ACC112 (cell line): Measurements from ENCODE around the gene ACACA.
"Not testable (repeated sequence)": the region's sequence is repeated elsewhere in the genome, so short reads cannot be mapped to it uniquely, and the experiment has no call there.

Experiments used
- H2AFZ ChIP-seq: fragments of 200-600 bp; sonication (generic); one replicate; pipeline ENCODE4 v1.6.0; 2017; ENCODE audit warnings: antibody characterized with exemption, low read length; ENCODE audit not compliant: unreplicated experiment
- H3K27ac ChIP-seq: fragments of 200-600 bp; sonication (generic); 2 replicates; pipeline ENCODE4 v1.5.1; 2014; ENCODE audit warnings: low read depth, mild to moderate bottlenecking, antibody characterized with exemption, low read length, moderate library complexity
- H3K27me3 ChIP-seq: fragments of 200-600 bp; sonication (generic); 2 replicates; pipeline ENCODE4 v1.6.1; 2014; ENCODE audit warnings: mild to moderate bottlenecking, antibody characterized with exemption, low read length, moderate library complexity, mixed read lengths; ENCODE audit not compliant: insufficient read depth
- H3K36me3 ChIP-seq: fragments of 200-600 bp; sonication (generic); 2 replicates; pipeline ENCODE4 v1.6.1; 2016; ENCODE audit warnings: mild to moderate bottlenecking, antibody characterized with exemption, low read length, moderate library complexity, mixed read lengths; ENCODE audit not compliant: insufficient read depth
- H3K4me1 ChIP-seq: fragments of 200-600 bp; sonication (generic); one replicate; pipeline ENCODE4 v1.6.1; 2016; ENCODE audit warnings: low read length, mixed read lengths; ENCODE audit not compliant: insufficient read depth, unreplicated experiment, control insufficient read depth
- H3K4me3 ChIP-seq: fragments of 200-600 bp; sonication (generic); 2 replicates; pipeline ENCODE4 v1.5.1; 2014; ENCODE audit warnings: mild to moderate bottlenecking, low read depth, low read length
- H3K79me2 ChIP-seq: fragments of 200-600 bp; sonication (generic); one replicate; pipeline ENCODE4 v1.6.0; 2016; ENCODE audit warnings: low read length; ENCODE audit not compliant: control insufficient read depth, unreplicated experiment, insufficient read depth

Gene ACACA

GRCh38 chr17:37162800-37163199 lies 243.8 kb downstream of the ACACA start:
- peaks cover 17% of the 10 kb centered on the region for H3K36me3 ChIP-seq
- H3K27ac ChIP-seq = no peak overlapping the region
- H3K27me3 ChIP-seq = no peaks in the 10 kb centered on the region
- peaks cover 9% of the 10 kb centered on the region for H3K4me1 ChIP-seq
- no peaks in the 10 kb centered on the region for H3K79me2 ChIP-seq
- no peak overlapping the region for H2AFZ ChIP-seq
- H3K4me3 ChIP-seq = no peak overlapping the region

DNA sequence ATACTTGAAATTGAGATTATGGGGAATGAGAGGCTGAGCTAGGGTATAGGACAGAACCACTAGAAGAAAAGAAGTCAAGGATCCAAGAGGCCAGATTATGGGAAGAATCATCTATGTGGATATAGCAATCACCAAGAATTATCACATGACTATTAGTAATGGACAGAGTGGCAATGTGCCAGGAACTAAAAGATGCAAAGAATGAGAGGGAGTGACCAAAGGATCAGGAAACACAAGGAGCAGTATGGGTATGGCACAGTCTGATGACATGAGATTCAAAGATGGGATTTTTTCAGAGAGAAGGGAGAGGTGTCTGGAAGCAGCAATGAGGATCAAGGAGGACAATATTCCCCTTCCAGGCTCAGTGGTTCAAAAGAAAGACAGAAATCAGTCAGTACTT lies 245.7 kb downstream of the ACACA start:
- H3K27me3 ChIP-seq = no peaks in the 10 kb centered on the region
- H3K27ac ChIP-seq = peak overlapping the region; percentile 25; the same call in 1 of the 2 replicates
- H3K79me2 ChIP-seq = no peaks in the 10 kb centered on the region
- H2AFZ ChIP-seq = no peak overlapping the region
- H3K4me1 ChIP-seq = peaks cover 9% of the 10 kb centered on the region
- H3K4me3 ChIP-seq = no peak overlapping the region
- H3K36me3 ChIP-seq = peaks cover 17% of the 10 kb centered on the region

DNA sequence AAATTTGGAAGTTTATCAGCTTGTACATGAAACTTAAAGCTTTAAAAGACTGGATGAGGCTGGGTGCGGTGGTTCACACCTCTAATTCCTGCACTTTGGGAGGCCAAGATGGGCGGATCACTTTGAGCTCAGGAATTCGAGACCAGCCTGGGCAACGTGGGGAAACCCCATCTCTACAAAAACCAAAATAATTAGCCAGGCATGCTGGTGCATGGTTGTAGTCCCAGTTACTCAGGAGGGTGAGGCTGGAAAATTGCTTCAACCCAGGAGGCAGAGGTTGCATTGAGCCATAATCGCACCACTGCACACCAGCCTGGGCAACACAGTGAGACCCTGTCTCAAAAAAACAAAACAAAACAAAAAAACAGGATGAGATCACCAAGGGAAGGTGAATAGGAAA lies 248.3 kb downstream of the ACACA start:
- Histone ChIP-seq H2AFZ (no peak overlapping the region), H3K79me2 (no peaks in the 10 kb centered on the region), H3K36me3 (peaks cover 17% of the 10 kb centered on the region), H3K27ac (no peak overlapping the region), H3K4me1 (peaks cover 9% of the 10 kb centered on the region), H3K4me3 (no peak overlapping the region), H3K27me3 (no peaks in the 10 kb centered on the region)

GRCh38 chr17:37148156-37148555 lies 258.5 kb downstream of the ACACA start:
- no peak overlapping the region for H3K27ac ChIP-seq
- H3K27me3 ChIP-seq = no peaks in the 10 kb centered on the region
- peaks cover 17% of the 10 kb centered on the region for H3K4me1 ChIP-seq
- no peak overlapping the region for H3K4me3 ChIP-seq
- H3K36me3 ChIP-seq = peaks cover 13% of the 10 kb centered on the region
- no peaks in the 10 kb centered on the region for H3K79me2 ChIP-seq
- no peak overlapping the region for H2AFZ ChIP-seq

GRCh38 chr17:37147301-37147812 lies 259.3 kb downstream of the ACACA start:
- Histone ChIP-seq H3K4me3 (no peak overlapping the region), H3K27me3 (no peaks in the 10 kb centered on the region), H3K4me1 (peaks cover 17% of the 10 kb centered on the region), H3K79me2 (no peaks in the 10 kb centered on the region), H3K36me3 (peaks cover 13% of the 10 kb centered on the region; the same call in 1 of the 2 replicates), H3K27ac (peak overlapping the region; percentile 32), H2AFZ (no peak overlapping the region)

DNA sequence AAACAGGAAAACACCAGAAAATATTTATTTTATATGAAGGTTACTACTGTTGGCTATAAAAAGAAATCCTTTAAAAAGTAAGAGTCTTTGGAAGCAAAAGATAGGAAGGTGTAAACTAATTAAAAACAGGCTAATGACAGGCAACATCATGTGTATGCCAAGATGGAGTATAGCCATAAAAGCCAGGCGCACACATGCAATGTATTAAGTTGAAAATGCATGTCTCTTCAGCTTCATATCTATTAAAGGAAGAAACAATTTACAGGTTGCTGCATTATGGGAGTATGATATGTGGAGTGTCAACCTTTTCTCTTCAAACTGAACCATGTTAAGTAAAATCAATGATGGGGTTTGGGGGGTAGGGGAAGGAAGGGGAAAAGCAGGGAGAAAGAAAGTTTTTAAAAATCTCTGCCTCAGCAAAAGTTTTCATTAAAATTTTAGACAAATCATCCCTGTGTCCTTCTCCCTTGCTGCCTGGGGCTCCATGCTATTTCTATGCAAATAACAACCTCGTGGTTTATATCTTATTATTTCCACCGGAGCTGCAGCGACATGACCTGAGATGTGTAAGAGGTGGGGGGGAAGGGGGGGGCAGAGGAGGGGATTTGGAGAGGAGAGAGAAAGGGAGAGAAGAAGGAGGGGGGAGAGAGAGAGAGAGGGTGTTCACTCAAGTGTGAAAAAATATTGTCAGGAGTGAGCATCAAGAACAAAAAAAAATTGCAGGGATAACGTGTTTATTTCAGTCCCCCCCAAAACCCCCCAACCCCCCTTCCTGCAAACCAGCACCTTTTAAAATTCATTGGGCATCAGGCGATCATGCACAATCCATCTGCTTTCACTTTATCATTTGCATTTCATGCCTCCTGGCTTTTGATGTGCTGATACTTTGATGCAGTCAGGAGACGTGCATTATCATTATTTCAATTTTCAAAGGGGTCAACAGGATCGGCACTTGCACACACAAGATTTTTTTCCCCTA lies 260.3 kb downstream of the ACACA start:
- H3K4me1 ChIP-seq = peaks cover 17% of the 10 kb centered on the region
- H2AFZ ChIP-seq = no peak overlapping the region
- H3K36me3 ChIP-seq = peaks cover 14% of the 10 kb centered on the region; the same call in 1 of the 2 replicates
- no peak overlapping the region for H3K27ac ChIP-seq
- no peaks in the 10 kb centered on the region for H3K79me2 ChIP-seq
- H3K4me3 ChIP-seq = no peak overlapping the region
- H3K27me3 ChIP-seq = no peaks in the 10 kb centered on the region

- no peaks in the 10 kb centered on the region for H3K27me3 ChIP-seq
- peaks cover 8% of the 10 kb centered on the region; the same call in 1 of the 2 replicates for H3K36me3 ChIP-seq
- H2AFZ ChIP-seq = no peak overlapping the region
- no peak overlapping the region for H3K4me3 ChIP-seq
- no peaks in the 10 kb centered on the region for H3K79me2 ChIP-seq
- no peak overlapping the region for H3K27ac ChIP-seq
- peaks cover 17% of the 10 kb centered on the region for H3K4me1 ChIP-seq
Measured at GRCh38 chr17:37144075-37144701, 262.4 kb downstream of the ACACA start.

DNA sequence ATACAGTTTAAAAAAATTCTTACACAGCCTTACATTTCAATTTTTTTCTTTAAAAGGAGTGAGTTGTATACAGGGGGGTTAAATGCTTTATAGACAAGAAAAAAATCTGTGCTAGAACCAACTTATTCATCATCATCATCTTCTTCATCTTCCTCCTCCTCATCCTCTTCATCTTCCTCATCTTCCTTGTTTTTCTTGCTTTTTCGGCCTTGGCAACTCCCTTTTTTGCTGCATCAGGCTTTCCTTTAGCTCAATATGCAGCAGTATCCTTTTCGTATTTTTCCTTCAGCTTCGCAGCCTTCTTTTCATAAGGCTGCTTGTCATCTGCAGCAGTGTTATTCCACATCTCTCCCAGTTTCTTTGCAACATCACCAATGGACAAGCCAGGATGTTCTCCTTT lies 263.1 kb downstream of the ACACA start:
- not testable (repeated sequence) for H3K36me3 ChIP-seq, H2AFZ ChIP-seq, H3K27ac ChIP-seq, H3K27me3 ChIP-seq, H3K79me2 ChIP-seq, H3K4me3 ChIP-seq
- H3K4me1 ChIP-seq = peaks cover 17% of the 10 kb centered on the region

DNA sequence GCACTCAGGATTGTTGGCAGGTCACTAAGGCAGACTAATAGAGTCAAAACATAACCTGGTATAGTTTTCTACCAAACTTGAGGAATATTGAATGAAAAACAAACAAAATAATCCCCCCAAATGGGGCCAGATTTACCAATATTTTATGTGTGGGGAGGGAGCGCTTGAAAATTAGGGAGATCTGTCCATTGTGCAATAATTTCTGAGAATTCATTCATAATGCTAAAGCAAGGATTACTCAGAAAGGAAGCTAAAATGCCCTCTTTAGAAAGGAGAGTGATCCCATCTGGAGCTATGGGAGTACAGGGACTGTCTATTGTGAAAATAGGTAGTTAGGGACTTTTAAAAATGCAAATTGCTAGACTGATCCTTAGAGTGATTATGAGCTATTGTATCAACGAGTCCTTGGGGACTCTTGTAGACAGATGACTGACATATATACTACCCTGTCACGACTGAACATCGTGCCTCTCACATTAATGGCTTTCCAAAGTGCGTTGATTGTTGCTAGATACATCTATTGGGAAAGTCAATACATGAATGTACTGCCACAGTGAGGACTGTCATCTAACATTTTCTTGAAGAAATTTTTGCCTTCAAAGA lies 264.2 kb downstream of the ACACA start:
- Histone ChIP-seq H2AFZ (no peak overlapping the region), H3K27me3 (no peaks in the 10 kb centered on the region), H3K27ac (no peak overlapping the region), H3K36me3 (peaks cover 8% of the 10 kb centered on the region; the same call in 1 of the 2 replicates), H3K79me2 (no peaks in the 10 kb centered on the region), H3K4me3 (no peak overlapping the region), H3K4me1 (peaks cover 7% of the 10 kb centered on the region)

DNA sequence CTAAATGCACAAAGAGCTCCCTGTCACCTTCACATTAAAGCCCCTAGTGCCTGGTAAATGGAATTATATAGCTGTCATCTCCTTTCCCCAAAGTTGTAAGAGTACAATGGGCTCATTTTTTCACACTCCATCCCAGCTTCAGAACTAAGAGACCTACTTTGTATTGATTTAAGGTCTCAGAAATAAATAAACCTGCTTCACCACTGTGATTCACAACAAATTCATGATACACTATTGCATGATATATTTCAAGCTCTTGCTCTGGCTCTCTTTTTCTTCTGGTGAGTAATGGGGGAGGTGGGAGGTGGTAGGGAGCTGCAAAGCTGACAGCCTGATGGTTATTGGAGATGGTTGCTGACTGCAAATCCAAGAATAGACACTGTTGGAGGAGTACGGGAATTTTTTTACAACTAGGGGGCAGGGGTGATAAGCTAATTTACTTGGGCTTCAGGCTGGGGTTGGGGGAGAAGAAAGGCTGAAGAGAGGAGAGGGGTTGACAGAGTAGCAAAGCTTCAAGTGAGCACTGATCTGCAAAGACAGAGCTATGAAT lies 268.0 kb downstream of the ACACA start:
- H3K4me1 ChIP-seq = no peaks in the 10 kb centered on the region
- H3K79me2 ChIP-seq = no peaks in the 10 kb centered on the region
- no peak overlapping the region for H3K27ac ChIP-seq
- H2AFZ ChIP-seq = no peak overlapping the region
- H3K36me3 ChIP-seq = peaks cover 9% of the 10 kb centered on the region
- H3K4me3 ChIP-seq = no peak overlapping the region
- H3K27me3 ChIP-seq = no peaks in the 10 kb centered on the region
